NCI-H345 (cell line): ENCODE results near the gene PRDX1.
"Not testable (repeated sequence)": the region's sequence is repeated elsewhere in the genome, so short reads cannot be mapped to it uniquely, and the experiment has no call there.

Experiments used
- DNase-seq: peaks from one replicate; lab custom pipeline; 2025; lab: John Stamatoyannopoulos, UW

PRDX1 gene

GRCh38 chr1:45535988-45536766 is 14.5 kb upstream of the PRDX1 start:
- no peak for DNase-seq

GRCh38 chr1:45531873-45532272 is 10.2 kb upstream of the PRDX1 start:
- no peak for DNase-seq

- DNase-seq, result no peak
Measured at GRCh38 chr1:45530632-45531135, 9.0 kb upstream of the PRDX1 start.

- no peak for DNase-seq
Measured at GRCh38 chr1:45526135-45526644, 4.5 kb upstream of the PRDX1 start.

- not testable (repeated sequence) for DNase-seq
Measured at GRCh38 chr1:45523975-45524374, 2.3 kb upstream of the PRDX1 start.

- DNase-seq, result not testable (repeated sequence)
Measured at GRCh38 chr1:45523516-45523915, 1.8 kb upstream of the PRDX1 start.

GRCh38 chr1:45522324-45523104 is 830 bp upstream of the PRDX1 start:
- DNase-seq, result no peak

- DNase-seq, result not testable (repeated sequence)
Measured at GRCh38 chr1:45519774-45520173, 1.9 kb downstream of the PRDX1 start.

- no peak for DNase-seq
Measured at GRCh38 chr1:45518910-45519309, 2.8 kb downstream of the PRDX1 start.

- not testable (repeated sequence) for DNase-seq
Measured at GRCh38 chr1:45518366-45518765, 3.3 kb downstream of the PRDX1 start.

GRCh38 chr1:45516465-45516864 is 5.2 kb downstream of the PRDX1 start:
- DNase-seq, result no peak

GRCh38 chr1:45516036-45516435 is 5.6 kb downstream of the PRDX1 start:
- DNase-seq, result no peak

- not testable (repeated sequence) for DNase-seq
Measured at GRCh38 chr1:45513532-45514260, 8.0 kb downstream of the PRDX1 start.

- peak; percentile 38 for DNase-seq
Measured at GRCh38 chr1:45512641-45513054, 9.0 kb downstream of the PRDX1 start.

- DNase-seq, result no peak
Measured at GRCh38 chr1:45510972-45511527, 10.6 kb downstream of the PRDX1 start.

- DNase-seq, result no peak
Measured at GRCh38 chr1:45510036-45510971, 11.4 kb downstream of the PRDX1 start.

GRCh38 chr1:45508295-45509151 is 13.2 kb downstream of the PRDX1 start:
- no peak for DNase-seq

GRCh38 chr1:45507893-45508292 is 13.8 kb downstream of the PRDX1 start:
- DNase-seq, result no peak

GRCh38 chr1:45507195-45507594 is 14.5 kb downstream of the PRDX1 start:
- DNase-seq, result no peak
